Neural progenitor cell (in vitro differentiated cells): ENCODE measurements around the gene ANAPC16. TPM values are rescaled to one million over a fixed set of nuclear protein-coding genes. Genes with fewer than 3 reads are reported as not detected.

Source experiments
- DNase-seq: peaks from one replicate; pipeline ENCODE4 v3.0.0-alpha.2; 2016; ENCODE audit warnings: low spot score
- H2AFZ ChIP-seq: fragments of 200-600 bp; sonication (generic); replicated peaks from 2 replicates; pipeline ENCODE4 v1.6.1; 2016; ENCODE audit warnings: antibody characterized with exemption
- H3F3A ChIP-seq: fragments of 200-600 bp; sonication (generic); 2 replicates; pipeline ENCODE4 v1.6.1; 2016; ENCODE audit warnings: antibody characterized with exemption, low read depth
- H3K27ac ChIP-seq: fragments of 200-600 bp; sonication (generic); 2 replicates; pipeline ENCODE4 v1.5.1; 2016; ENCODE audit warnings: mild to moderate bottlenecking
- H3K27me3 ChIP-seq: fragments of 200-600 bp; sonication (generic); 2 replicates; pipeline ENCODE4 v1.6.1; 2016; ENCODE audit warnings: mild to moderate bottlenecking, moderate library complexity
- H3K36me3 ChIP-seq: fragments of 200-600 bp; sonication (generic); 2 replicates; pipeline ENCODE4 v1.5.1; 2016
- H3K4me1 ChIP-seq: fragments of 200-600 bp; sonication (generic); 2 replicates; pipeline ENCODE4 v1.6.1; 2016; ENCODE audit warnings: mixed run types
- H3K4me2 ChIP-seq: fragments of 200-600 bp; sonication (generic); 2 replicates; pipeline ENCODE4 v1.6.1; 2016
- H3K4me3 ChIP-seq: fragments of 200-600 bp; sonication (generic); 2 replicates; pipeline ENCODE4 v1.5.1; 2016
- H3K79me2 ChIP-seq: fragments of 200-600 bp; sonication (generic); 2 replicates; pipeline ENCODE4 v1.6.1; 2016; ENCODE audit warnings: low read depth
- H3K9ac ChIP-seq: fragments of 200-600 bp; sonication (generic); 2 replicates; pipeline ENCODE4 v1.6.1; 2016
- H3K9me3 ChIP-seq: fragments of 200-600 bp; sonication (generic); 2 replicates; pipeline ENCODE4 v1.5.1; 2016; ENCODE audit warnings: low read depth
- H4K20me1 ChIP-seq: fragments of 200-600 bp; sonication (generic); 2 replicates; pipeline ENCODE4 v1.6.1; 2016; ENCODE audit warnings: low read depth
- H3K27ac Mint-ChIP-seq: 3 replicates; pipeline ENCODE4 v1.8.0; 2021; ENCODE audit warnings: mixed read lengths
- H3K27me3 Mint-ChIP-seq: 2 replicates; pipeline ENCODE4 v1.8.0; 2022; ENCODE audit warnings: low read depth, mild to moderate bottlenecking, inconsistent platforms, moderate library complexity, mixed read lengths; ENCODE audit not compliant: insufficient read depth
- H3K36me3 Mint-ChIP-seq: 3 replicates; pipeline ENCODE4 v1.8.0; 2021; ENCODE audit warnings: mixed read lengths
- H3K4me1 Mint-ChIP-seq: 3 replicates; pipeline ENCODE4 v1.8.0; 2021; ENCODE audit warnings: mixed read lengths
- H3K4me3 Mint-ChIP-seq: 3 replicates; pipeline ENCODE4 v1.8.0; 2021; ENCODE audit warnings: mild to moderate bottlenecking, moderate library complexity, mixed read lengths
- H3K9me3 Mint-ChIP-seq: 3 replicates; pipeline ENCODE4 v1.8.0; 2020; ENCODE audit warnings: mixed read lengths
- EZH2 ChIP-seq: fragments of 200-600 bp; sonication (generic); IDR thresholded peaks from 2 replicates; pipeline ENCODE4 v1.6.1; 2017; ENCODE audit warnings: antibody characterized with exemption, mild to moderate bottlenecking, moderate library complexity
- EZH2phosphoT487 ChIP-seq: fragments of 200-600 bp; sonication (generic); IDR thresholded peaks from 2 replicates; pipeline ENCODE4 v1.6.1; 2017; ENCODE audit warnings: antibody characterized with exemption
- total RNA-seq: library from RNA; depleted of rRNA; stranded (reverse); fragments of >200 nt; gene quantifications from 2 replicates; pipeline ENCODE4 v1.2.3, GENCODE V29; 2015; ENCODE audit warnings: low replicate concordance
- TF ChIP-seq, protein P1 (sequence below): fragments of 200-600 bp; sonication (generic); IDR thresholded peaks from 2 replicates; pipeline ENCODE4 v1.5.1; 2017; ENCODE audit warnings: antibody characterized with exemption, mild to moderate bottlenecking

ANAPC16 gene
- total RNA-seq, 1 donor from 2014 or later = 217 TPM

DNA sequence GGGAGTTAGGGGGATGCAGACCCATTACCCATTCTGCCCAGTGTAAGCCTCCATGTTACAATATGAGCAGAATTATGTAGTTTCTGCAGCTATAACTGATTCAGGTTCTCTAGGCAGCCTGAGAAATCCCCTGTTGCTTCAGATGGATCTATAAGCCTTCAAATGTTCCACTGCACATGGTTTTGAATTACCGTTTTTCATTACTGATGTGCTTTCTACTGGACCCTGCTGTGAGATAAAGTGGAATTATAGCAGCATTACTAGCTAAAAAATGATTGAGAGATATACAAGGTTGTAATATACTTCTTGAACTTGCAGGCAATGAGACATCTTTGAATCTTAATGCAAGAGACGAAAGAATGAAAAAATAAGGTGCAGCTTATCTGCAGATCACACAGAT, 38.4 kb upstream of the ANAPC16 start:
- H3K4me3 Mint-ChIP-seq = no peak overlapping the region
- no peak for DNase-seq
- H3K4me1 Mint-ChIP-seq = peaks cover 4% of the 10 kb centered on the region
- H3K9me3 ChIP-seq = no peaks in the 10 kb centered on the region
- no peak overlapping the region for H3K4me2 ChIP-seq
- H3K27me3 Mint-ChIP-seq = no peaks in the 10 kb centered on the region
- H3K36me3 Mint-ChIP-seq = peaks cover 15% of the 10 kb centered on the region
- peaks cover 5% of the 10 kb centered on the region for H3K4me1 ChIP-seq
- H3K9ac ChIP-seq = no peak overlapping the region
- no peaks in the 10 kb centered on the region for H3K27me3 ChIP-seq
- no peaks in the 10 kb centered on the region for H3K9me3 Mint-ChIP-seq
- no peak for TF ChIP-seq EZH2
- TF ChIP-seq EZH2phosphoT487 = no peak
- TF ChIP-seq, protein P1, sequence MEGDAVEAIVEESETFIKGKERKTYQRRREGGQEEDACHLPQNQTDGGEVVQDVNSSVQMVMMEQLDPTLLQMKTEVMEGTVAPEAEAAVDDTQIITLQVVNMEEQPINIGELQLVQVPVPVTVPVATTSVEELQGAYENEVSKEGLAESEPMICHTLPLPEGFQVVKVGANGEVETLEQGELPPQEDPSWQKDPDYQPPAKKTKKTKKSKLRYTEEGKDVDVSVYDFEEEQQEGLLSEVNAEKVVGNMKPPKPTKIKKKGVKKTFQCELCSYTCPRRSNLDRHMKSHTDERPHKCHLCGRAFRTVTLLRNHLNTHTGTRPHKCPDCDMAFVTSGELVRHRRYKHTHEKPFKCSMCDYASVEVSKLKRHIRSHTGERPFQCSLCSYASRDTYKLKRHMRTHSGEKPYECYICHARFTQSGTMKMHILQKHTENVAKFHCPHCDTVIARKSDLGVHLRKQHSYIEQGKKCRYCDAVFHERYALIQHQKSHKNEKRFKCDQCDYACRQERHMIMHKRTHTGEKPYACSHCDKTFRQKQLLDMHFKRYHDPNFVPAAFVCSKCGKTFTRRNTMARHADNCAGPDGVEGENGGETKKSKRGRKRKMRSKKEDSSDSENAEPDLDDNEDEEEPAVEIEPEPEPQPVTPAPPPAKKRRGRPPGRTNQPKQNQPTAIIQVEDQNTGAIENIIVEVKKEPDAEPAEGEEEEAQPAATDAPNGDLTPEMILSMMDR = no peak
- no peaks in the 10 kb centered on the region for H4K20me1 ChIP-seq
- H3F3A ChIP-seq = peaks cover 9% of the 10 kb centered on the region
- H3K27ac Mint-ChIP-seq = no peak overlapping the region
- no peaks in the 10 kb centered on the region for H3K36me3 ChIP-seq
- no peak overlapping the region for H3K4me3 ChIP-seq
- no peaks in the 10 kb centered on the region for H3K79me2 ChIP-seq
- no peak overlapping the region for H2AFZ ChIP-seq
- H3K27ac ChIP-seq = no peak overlapping the region

DNA sequence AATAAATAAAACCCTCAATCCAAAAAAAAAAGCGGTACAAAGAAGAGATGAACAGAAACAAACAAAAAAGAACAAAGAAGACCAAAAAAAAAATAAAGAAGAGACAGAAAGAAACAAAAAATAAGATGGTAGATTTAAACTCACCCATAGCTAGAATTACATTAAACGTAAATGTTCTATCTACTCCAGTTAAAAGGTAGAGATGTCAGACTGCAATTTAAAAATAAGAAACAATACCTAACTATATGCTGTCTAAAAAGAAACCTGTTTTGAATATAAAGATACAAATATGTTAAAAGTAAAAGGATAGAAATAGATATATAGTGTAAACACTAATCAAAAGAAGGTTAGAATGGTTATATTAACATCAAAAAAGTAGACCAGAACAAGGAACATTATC, 31.7 kb upstream of the ANAPC16 start:
- Histone ChIP-seq H2AFZ (no peak overlapping the region), H3K79me2 (no peaks in the 10 kb centered on the region), H3K4me1 (no peaks in the 10 kb centered on the region), H3K27me3 (no peaks in the 10 kb centered on the region), H3K9me3 (peaks cover 6% of the 10 kb centered on the region), H3K4me2 (no peak overlapping the region), H3K4me3 (no peak overlapping the region), H3K27ac (no peak overlapping the region), H3K9ac (no peak overlapping the region), H3F3A (no peaks in the 10 kb centered on the region), H3K36me3 (peaks cover 9% of the 10 kb centered on the region), H4K20me1 (no peaks in the 10 kb centered on the region)
- Mint-ChIP-seq H3K27ac (no peak overlapping the region), H3K4me3 (no peak overlapping the region), H3K27me3 (no peaks in the 10 kb centered on the region), H3K36me3 (peaks cover 39% of the 10 kb centered on the region), H3K4me1 (peaks cover 7% of the 10 kb centered on the region), H3K9me3 (peaks cover 11% of the 10 kb centered on the region)
- TF ChIP-seq EZH2 (no peak), EZH2phosphoT487 (no peak)
- TF ChIP-seq, protein P1 = no peak
- no peak for DNase-seq

DNA sequence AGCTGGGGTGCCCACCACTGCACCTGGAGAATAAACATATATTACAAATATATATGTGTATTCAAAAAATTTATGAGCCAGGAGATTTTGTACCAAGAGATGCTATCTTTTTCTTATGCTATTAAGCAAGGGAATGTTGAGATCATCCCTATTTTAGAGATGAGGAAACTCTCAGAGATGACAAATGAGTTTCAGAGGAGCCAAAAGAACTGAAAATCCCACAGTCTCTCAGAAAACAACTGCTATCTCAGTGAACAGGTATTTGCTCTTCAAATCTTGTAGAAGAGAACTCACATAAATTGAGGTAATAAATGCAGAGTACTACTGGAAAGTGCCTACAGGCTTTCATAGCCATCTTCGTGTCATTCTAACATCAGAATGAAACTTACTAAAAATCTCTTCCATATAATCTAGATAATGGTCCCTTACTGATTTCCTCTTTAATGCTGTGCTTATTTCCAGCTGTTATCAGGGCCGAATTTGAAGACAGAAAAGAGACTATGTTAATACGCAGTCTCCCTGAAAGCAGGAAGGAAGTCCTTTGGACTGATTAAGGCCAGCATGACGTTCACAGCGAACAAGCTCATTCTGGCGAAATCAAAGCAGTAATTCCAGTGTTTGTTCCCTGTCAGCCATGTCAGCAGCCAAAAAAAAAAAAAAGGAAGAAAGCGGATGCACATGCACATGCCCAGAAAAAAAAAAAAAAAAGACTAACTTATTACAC, 29.4 kb upstream of the ANAPC16 start:
- Mint-ChIP-seq H3K36me3 (peaks cover 42% of the 10 kb centered on the region), H3K9me3 (peaks cover 11% of the 10 kb centered on the region), H3K27ac (no peak overlapping the region), H3K4me3 (no peak overlapping the region), H3K27me3 (no peaks in the 10 kb centered on the region), H3K4me1 (peaks cover 7% of the 10 kb centered on the region)
- DNase-seq = no peak
- Histone ChIP-seq H3K27ac (no peak overlapping the region), H3K4me2 (no peak overlapping the region), H3K9ac (no peak overlapping the region), H3K9me3 (peaks cover 6% of the 10 kb centered on the region), H3F3A (no peaks in the 10 kb centered on the region), H3K4me1 (no peaks in the 10 kb centered on the region), H3K79me2 (no peaks in the 10 kb centered on the region), H2AFZ (no peak overlapping the region), H3K4me3 (no peak overlapping the region), H3K36me3 (peaks cover 9% of the 10 kb centered on the region), H3K27me3 (no peaks in the 10 kb centered on the region), H4K20me1 (no peaks in the 10 kb centered on the region)
- TF ChIP-seq EZH2 = no peak
- TF ChIP-seq EZH2phosphoT487 = no peak
- TF ChIP-seq, protein P1 = no peak
